ENCODE data around the gene GPRASP1.
A peak's percentile ranks its signal among the peaks of the same experiment; 100 is the strongest.

Gene GPRASP1

GRCh38 chrX:102652031-102652688 lies 877 bp downstream of the GPRASP1 start:
- Histone ChIP-seq H3K36me3 (ENCODE audit: control insufficient read depth in 2 of 2, insufficient read depth in 1 of 2, low read length in 2 of 2) (no peaks in the 10 kb centered on the region), H3K9me3 (ENCODE audit: control insufficient read depth, insufficient read depth, low read depth, low read length) (no peaks in the 10 kb centered on the region), H3K4me1 (ENCODE audit: control insufficient read depth, insufficient read depth, low read length) (no peaks in the 10 kb centered on the region), H3K4me3 (ENCODE audit: low read depth, low read length) (peak overlapping the region; percentile 38), H3K27ac (ENCODE audit: extremely low read depth, low read depth, low read length) (no peak overlapping the region)
- TF ChIP-seq ZNF280C (tag by site-specific recombination; IDR thresholded peaks at IDR 0.05): no peak
- TF ChIP-seq ZNF335 (tag by site-specific recombination; conservative IDR thresholded peaks at IDR 0.05): peak; percentile 59
- POLR2A ChIA-PET: no interaction called here
- CTCF ChIA-PET: interaction anchor here (1.0 kb wide), 1 partner anchor 107 kb away, joined by 4 read pairs; no protein-coding TSS in a partner anchor

GRCh38 chrX:102654696-102655095 lies 3.4 kb downstream of the GPRASP1 start:
- H3K36me3 ChIP-seq (ENCODE audit: control insufficient read depth in 2 of 2, insufficient read depth in 1 of 2, low read length in 2 of 2): no peaks in the 10 kb centered on the region
- POLR2A ChIA-PET: no interaction called here
- H3K9me3 ChIP-seq (ENCODE audit: control insufficient read depth, insufficient read depth, low read depth, low read length): no peaks in the 10 kb centered on the region
- H3K4me1 ChIP-seq (ENCODE audit: control insufficient read depth, insufficient read depth, low read length): no peaks in the 10 kb centered on the region
- CTCF ChIA-PET: interaction anchor here (0.7 kb wide), 1 partner anchor 290 kb away, joined by 3 read pairs; no protein-coding TSS in a partner anchor
- H3K27ac ChIP-seq (ENCODE audit: extremely low read depth, low read depth, low read length): no peak overlapping the region
- no peak overlapping the region for H3K4me3 ChIP-seq (ENCODE audit: low read depth, low read length)
- TF ChIP-seq ZNF521 (tag by site-specific recombination; IDR thresholded peaks at IDR 0.05) (no peak), GLI2 (tag by site-specific recombination; IDR thresholded peaks at IDR 0.05; ENCODE audit: borderline replicate concordance, low read depth) (no peak), ZFP3 (tag by site-specific recombination; IDR thresholded peaks at IDR 0.05; ENCODE audit: low read depth) (no peak), ZNF16 (tag by site-specific recombination; IDR thresholded peaks at IDR 0.05; ENCODE audit: low read depth) (no peak), ZNF292 (tag by site-specific recombination; IDR thresholded peaks at IDR 0.05; ENCODE audit: borderline replicate concordance, low read depth) (no peak), ZNF777 (tag by site-specific recombination; IDR thresholded peaks at IDR 0.05; ENCODE audit: borderline replicate concordance) (no peak), ZNF530 (tag by site-specific recombination; IDR thresholded peaks at IDR 0.05; ENCODE audit: low read depth) (no peak), ZNF501 (tag by site-specific recombination; IDR thresholded peaks at IDR 0.05) (no peak)

GRCh38 chrX:102658556-102658955 lies 7.3 kb downstream of the GPRASP1 start:
- Histone ChIP-seq H3K4me3 (ENCODE audit: low read depth, low read length) (no peak overlapping the region), H3K27ac (ENCODE audit: extremely low read depth, low read depth, low read length) (no peak overlapping the region), H3K36me3 (ENCODE audit: control insufficient read depth in 2 of 2, insufficient read depth in 1 of 2, low read length in 2 of 2) (no peaks in the 10 kb centered on the region), H3K9me3 (ENCODE audit: control insufficient read depth, insufficient read depth, low read depth, low read length) (no peaks in the 10 kb centered on the region), H3K4me1 (ENCODE audit: control insufficient read depth, insufficient read depth, low read length) (no peaks in the 10 kb centered on the region)
- CTCF ChIA-PET: interaction anchor here (0.6 kb wide), 1 partner anchor 206 kb away, joined by 4 read pairs; no protein-coding TSS in a partner anchor
- POLR2A ChIA-PET: interaction anchor here (0.7 kb wide), 1 partner anchor 8 kb away, joined by 3 read pairs; no protein-coding TSS in a partner anchor
- TF ChIP-seq KLF1 (tag by site-specific recombination; IDR thresholded peaks at IDR 0.05) (no peak), SP2 (tag by site-specific recombination; IDR thresholded peaks at IDR 0.05) (no peak), ZNF596 (tag by site-specific recombination; IDR thresholded peaks at IDR 0.05) (no peak), ZNF121 (tag by site-specific recombination; IDR thresholded peaks at IDR 0.05) (no peak), ZFP41 (tag by site-specific recombination; IDR thresholded peaks at IDR 0.05; ENCODE audit: borderline replicate concordance) (no peak), TRIM28 (IDR thresholded peaks at IDR 0.05; ENCODE audit: borderline replicate concordance, low read length) (no peak)

Data from HEK293 (cell line).